Effector memory CD4-positive, alpha-beta T cell (primary cell): ENCODE measurements around the gene XXYLT1.

Experiments
- DNase-seq, 3 donors: peaks; one replicate each; pipeline ENCODE4 v3.0.0-alpha.2; 2020
- H3K27ac ChIP-seq: 2 replicates; pipeline ENCODE4 v1.7.0; 2013; ENCODE audit warnings: mild to moderate bottlenecking, low read length, moderate library complexity; ENCODE audit not compliant: insufficient read depth, poor library complexity, severe bottlenecking
- H3K27me3 ChIP-seq: replicated peaks from 2 replicates; pipeline ENCODE4 v1.7.0; 2013; ENCODE audit warnings: mild to moderate bottlenecking, low read length; ENCODE audit not compliant: insufficient read depth, control insufficient read depth, poor library complexity, severe bottlenecking
- H3K36me3 ChIP-seq: 2 replicates; pipeline ENCODE4 v1.7.0; 2013; ENCODE audit warnings: mild to moderate bottlenecking, low read length, moderate library complexity; ENCODE audit not compliant: control insufficient read depth, insufficient read depth
- H3K4me1 ChIP-seq: 2 replicates; pipeline ENCODE4 v1.7.0; 2013; ENCODE audit warnings: low read length, mild to moderate bottlenecking; ENCODE audit not compliant: control insufficient read depth, insufficient read depth, poor library complexity, severe bottlenecking
- H3K4me3 ChIP-seq: 2 replicates; pipeline ENCODE4 v1.7.0; 2013; ENCODE audit warnings: low read length, low read depth, mild to moderate bottlenecking; ENCODE audit not compliant: insufficient read depth, poor library complexity, severe bottlenecking
- H3K9me3 ChIP-seq: 2 replicates; pipeline ENCODE4 v1.7.0; 2013; ENCODE audit warnings: mild to moderate bottlenecking, low read length, moderate library complexity; ENCODE audit not compliant: control insufficient read depth

Gene XXYLT1

GRCh38 chr3:195241592-195242355 lies 29.2 kb downstream of the XXYLT1 start:
- H3K9me3 ChIP-seq: peaks cover 7% of the 10 kb centered on the region
- no peaks in the 10 kb centered on the region for H3K4me1 ChIP-seq
- no peak overlapping the region for H3K27ac ChIP-seq
- no peak for DNase-seq
- no peaks in the 10 kb centered on the region for H3K27me3 ChIP-seq
- H3K36me3 ChIP-seq: peaks cover 3% of the 10 kb centered on the region
- H3K4me3 ChIP-seq: no peak overlapping the region

- DNase-seq: no peak
- Histone ChIP-seq H3K4me3 (no peak overlapping the region), H3K36me3 (no peaks in the 10 kb centered on the region), H3K9me3 (peaks cover 8% of the 10 kb centered on the region), H3K27me3 (no peaks in the 10 kb centered on the region), H3K27ac (no peak overlapping the region), H3K4me1 (no peaks in the 10 kb centered on the region)
Observed at GRCh38 chr3:195240939-195241338, 30.0 kb downstream of the XXYLT1 start.

GRCh38 chr3:195240171-195240701 lies 30.7 kb downstream of the XXYLT1 start:
- H3K4me1 ChIP-seq: no peaks in the 10 kb centered on the region
- DNase-seq: no peak

GRCh38 chr3:195239121-195239520 lies 31.8 kb downstream of the XXYLT1 start:
- Histone ChIP-seq H3K36me3 (no peaks in the 10 kb centered on the region), H3K9me3 (peaks cover 8% of the 10 kb centered on the region), H3K27me3 (no peaks in the 10 kb centered on the region), H3K4me1 (no peaks in the 10 kb centered on the region), H3K4me3 (no peak overlapping the region), H3K27ac (no peak overlapping the region)
- no peak for DNase-seq

More at GRCh38 chr3:195240171-195240701, 30.7 kb downstream of the XXYLT1 start:
- H3K27ac ChIP-seq: no peak overlapping the region
- peaks cover 8% of the 10 kb centered on the region for H3K9me3 ChIP-seq
- H3K4me3 ChIP-seq: no peak overlapping the region
- no peaks in the 10 kb centered on the region for H3K36me3 ChIP-seq
- H3K27me3 ChIP-seq: no peaks in the 10 kb centered on the region

- Histone ChIP-seq H3K4me3 (no peak overlapping the region), H3K36me3 (no peaks in the 10 kb centered on the region), H3K4me1 (no peaks in the 10 kb centered on the region), H3K9me3 (peaks cover 8% of the 10 kb centered on the region), H3K27me3 (no peaks in the 10 kb centered on the region), H3K27ac (no peak overlapping the region)
- DNase-seq: no peak
Observed at GRCh38 chr3:195238586-195239118, 32.3 kb downstream of the XXYLT1 start.

GRCh38 chr3:195238081-195238571 lies 32.8 kb downstream of the XXYLT1 start:
- Histone ChIP-seq H3K4me3 (no peak overlapping the region), H3K27ac (no peak overlapping the region), H3K4me1 (no peaks in the 10 kb centered on the region), H3K36me3 (no peaks in the 10 kb centered on the region), H3K27me3 (no peaks in the 10 kb centered on the region), H3K9me3 (peaks cover 8% of the 10 kb centered on the region)
- no peak for DNase-seq

- Histone ChIP-seq H3K4me1 (no peaks in the 10 kb centered on the region), H3K4me3 (no peak overlapping the region), H3K36me3 (no peaks in the 10 kb centered on the region), H3K27ac (no peak overlapping the region), H3K27me3 (no peaks in the 10 kb centered on the region), H3K9me3 (peaks cover 8% of the 10 kb centered on the region)
- DNase-seq: no peak
Observed at GRCh38 chr3:195236801-195237570, 34.0 kb downstream of the XXYLT1 start.

- Histone ChIP-seq H3K9me3 (peaks cover 8% of the 10 kb centered on the region), H3K27me3 (no peaks in the 10 kb centered on the region), H3K36me3 (no peaks in the 10 kb centered on the region), H3K4me1 (no peaks in the 10 kb centered on the region), H3K4me3 (no peak overlapping the region), H3K27ac (no peak overlapping the region)
- no peak for DNase-seq
Observed at GRCh38 chr3:195236076-195236798, 34.7 kb downstream of the XXYLT1 start.

- Histone ChIP-seq H3K4me3 (no peak overlapping the region), H3K9me3 (no peaks in the 10 kb centered on the region), H3K36me3 (no peaks in the 10 kb centered on the region), H3K4me1 (no peaks in the 10 kb centered on the region), H3K27ac (no peak overlapping the region), H3K27me3 (no peaks in the 10 kb centered on the region)
- DNase-seq: no peak
Observed at GRCh38 chr3:195230244-195230643, 40.7 kb downstream of the XXYLT1 start.
